ENCODE measurements around the gene WWOX.
A peak's percentile ranks its signal among the peaks of the same experiment; 100 is the strongest.

The WWOX gene

GRCh38 chr16:79079656-79080420 is 980.4 kb downstream of the WWOX start:
- Mint-ChIP-seq H3K27me3 (peaks cover 1% of the 10 kb centered on the region), H3K4me1 (ENCODE audit: low read depth) (peaks cover 25% of the 10 kb centered on the region), H3K36me3 (no peaks in the 10 kb centered on the region), H3K9me3 (ENCODE audit: low read depth) (no peaks in the 10 kb centered on the region), H3K27ac (no peak overlapping the region), H3K4me3 (no peak overlapping the region)

- no peaks in the 10 kb centered on the region for H3K27me3 Mint-ChIP-seq
- peaks cover 23% of the 10 kb centered on the region for H3K4me1 Mint-ChIP-seq (ENCODE audit: low read depth)
- no peaks in the 10 kb centered on the region for H3K36me3 Mint-ChIP-seq
- H3K4me3 Mint-ChIP-seq, result no peak overlapping the region
- H3K9me3 Mint-ChIP-seq (ENCODE audit: low read depth), result no peaks in the 10 kb centered on the region
- no peak overlapping the region for H3K27ac Mint-ChIP-seq
These were observed 982.0 kb downstream of the WWOX start for GRCh38 chr16:79081297-79082066.

GRCh38 chr16:79082970-79083369 is 983.5 kb downstream of the WWOX start:
- Mint-ChIP-seq H3K4me1 (ENCODE audit: low read depth) (peaks cover 24% of the 10 kb centered on the region), H3K36me3 (no peaks in the 10 kb centered on the region), H3K27ac (no peak overlapping the region), H3K4me3 (no peak overlapping the region), H3K9me3 (ENCODE audit: low read depth) (no peaks in the 10 kb centered on the region), H3K27me3 (no peaks in the 10 kb centered on the region)

- no peak overlapping the region for H3K27ac Mint-ChIP-seq
- H3K4me1 Mint-ChIP-seq (ENCODE audit: low read depth), result peaks cover 27% of the 10 kb centered on the region
- no peaks in the 10 kb centered on the region for H3K9me3 Mint-ChIP-seq (ENCODE audit: low read depth)
- H3K27me3 Mint-ChIP-seq, result no peaks in the 10 kb centered on the region
- H3K36me3 Mint-ChIP-seq, result no peaks in the 10 kb centered on the region
- H3K4me3 Mint-ChIP-seq, result no peak overlapping the region
These were observed 984.2 kb downstream of the WWOX start for GRCh38 chr16:79083508-79084299.

GRCh38 chr16:79088971-79089370 is 989.5 kb downstream of the WWOX start:
- Mint-ChIP-seq H3K27me3 (no peaks in the 10 kb centered on the region), H3K4me3 (peak overlapping the region; percentile 35), H3K9me3 (ENCODE audit: low read depth) (no peaks in the 10 kb centered on the region), H3K27ac (no peak overlapping the region), H3K36me3 (no peaks in the 10 kb centered on the region), H3K4me1 (ENCODE audit: low read depth) (peaks cover 54% of the 10 kb centered on the region)

- H3K4me3 Mint-ChIP-seq, result peak overlapping the region; percentile 67
- H3K4me1 Mint-ChIP-seq (ENCODE audit: low read depth), result peaks cover 54% of the 10 kb centered on the region
- H3K9me3 Mint-ChIP-seq (ENCODE audit: low read depth), result no peaks in the 10 kb centered on the region
- no peaks in the 10 kb centered on the region for H3K36me3 Mint-ChIP-seq
- H3K27ac Mint-ChIP-seq, result peak overlapping the region; percentile 77
- no peaks in the 10 kb centered on the region for H3K27me3 Mint-ChIP-seq
These were observed 990.4 kb downstream of the WWOX start for GRCh38 chr16:79089735-79090284.

GRCh38 chr16:79090966-79091365 is 991.5 kb downstream of the WWOX start:
- H3K4me3 Mint-ChIP-seq, result peak overlapping the region; percentile 27
- H3K36me3 Mint-ChIP-seq, result no peaks in the 10 kb centered on the region
- no peaks in the 10 kb centered on the region for H3K9me3 Mint-ChIP-seq (ENCODE audit: low read depth)
- H3K27ac Mint-ChIP-seq, result no peak overlapping the region
- H3K4me1 Mint-ChIP-seq (ENCODE audit: low read depth), result peaks cover 54% of the 10 kb centered on the region
- no peaks in the 10 kb centered on the region for H3K27me3 Mint-ChIP-seq

GRCh38 chr16:79092846-79093245 is 993.4 kb downstream of the WWOX start:
- Mint-ChIP-seq H3K4me1 (ENCODE audit: low read depth) (peaks cover 54% of the 10 kb centered on the region), H3K36me3 (no peaks in the 10 kb centered on the region), H3K27ac (no peak overlapping the region), H3K4me3 (peak overlapping the region; percentile 38), H3K9me3 (ENCODE audit: low read depth) (no peaks in the 10 kb centered on the region), H3K27me3 (no peaks in the 10 kb centered on the region)

GRCh38 chr16:79093554-79093967 is 994.1 kb downstream of the WWOX start:
- no peaks in the 10 kb centered on the region for H3K27me3 Mint-ChIP-seq
- no peaks in the 10 kb centered on the region for H3K36me3 Mint-ChIP-seq
- H3K9me3 Mint-ChIP-seq (ENCODE audit: low read depth), result no peaks in the 10 kb centered on the region
- peak overlapping the region; percentile 68 for H3K4me3 Mint-ChIP-seq
- H3K27ac Mint-ChIP-seq, result peak overlapping the region; percentile 54
- peaks cover 50% of the 10 kb centered on the region for H3K4me1 Mint-ChIP-seq (ENCODE audit: low read depth)

GRCh38 chr16:79096246-79096645 is 996.8 kb downstream of the WWOX start:
- Mint-ChIP-seq H3K36me3 (no peaks in the 10 kb centered on the region), H3K27me3 (no peaks in the 10 kb centered on the region), H3K9me3 (ENCODE audit: low read depth) (no peaks in the 10 kb centered on the region)

GRCh38 chr16:79097166-79097565 is 997.7 kb downstream of the WWOX start:
- no peak overlapping the region for H3K27ac Mint-ChIP-seq
- no peak overlapping the region for H3K4me3 Mint-ChIP-seq
- H3K9me3 Mint-ChIP-seq (ENCODE audit: low read depth), result no peaks in the 10 kb centered on the region
- H3K36me3 Mint-ChIP-seq, result no peaks in the 10 kb centered on the region
- no peaks in the 10 kb centered on the region for H3K27me3 Mint-ChIP-seq
- peaks cover 18% of the 10 kb centered on the region for H3K4me1 Mint-ChIP-seq (ENCODE audit: low read depth)

More at GRCh38 chr16:79096246-79096645, 996.8 kb downstream of the WWOX start:
- Mint-ChIP-seq H3K4me3 (no peak overlapping the region), H3K4me1 (ENCODE audit: low read depth) (peaks cover 23% of the 10 kb centered on the region), H3K27ac (no peak overlapping the region)

GRCh38 chr16:79097771-79098170 is 998.3 kb downstream of the WWOX start:
- Mint-ChIP-seq H3K27me3 (no peaks in the 10 kb centered on the region), H3K27ac (no peak overlapping the region), H3K4me1 (ENCODE audit: low read depth) (peaks cover 13% of the 10 kb centered on the region), H3K9me3 (ENCODE audit: low read depth) (no peaks in the 10 kb centered on the region), H3K36me3 (no peaks in the 10 kb centered on the region), H3K4me3 (no peak overlapping the region)

GRCh38 chr16:79098907-79099306 is 999.5 kb downstream of the WWOX start:
- no peaks in the 10 kb centered on the region for H3K27me3 Mint-ChIP-seq
- H3K4me3 Mint-ChIP-seq, result no peak overlapping the region
- H3K36me3 Mint-ChIP-seq, result no peaks in the 10 kb centered on the region
- no peak overlapping the region for H3K27ac Mint-ChIP-seq
- peaks cover 4% of the 10 kb centered on the region for H3K4me1 Mint-ChIP-seq (ENCODE audit: low read depth)
- H3K9me3 Mint-ChIP-seq (ENCODE audit: low read depth), result no peaks in the 10 kb centered on the region

GRCh38 chr16:79099716-79100115 is 1000.3 kb downstream of the WWOX start:
- Mint-ChIP-seq H3K36me3 (no peaks in the 10 kb centered on the region), H3K4me1 (ENCODE audit: low read depth) (peaks cover 2% of the 10 kb centered on the region), H3K4me3 (no peak overlapping the region), H3K9me3 (ENCODE audit: low read depth) (no peaks in the 10 kb centered on the region), H3K27me3 (no peaks in the 10 kb centered on the region), H3K27ac (no peak overlapping the region)

GRCh38 chr16:79100447-79100846 is 1001.0 kb downstream of the WWOX start:
- no peaks in the 10 kb centered on the region for H3K27me3 Mint-ChIP-seq
- no peak overlapping the region for H3K27ac Mint-ChIP-seq
- H3K4me1 Mint-ChIP-seq (ENCODE audit: low read depth), result peaks cover 2% of the 10 kb centered on the region
- no peaks in the 10 kb centered on the region for H3K36me3 Mint-ChIP-seq
- no peak overlapping the region for H3K4me3 Mint-ChIP-seq
- H3K9me3 Mint-ChIP-seq (ENCODE audit: low read depth), result no peaks in the 10 kb centered on the region

Data from activated naive CD8-positive, alpha-beta T cell (primary cell).